DND-41 (cell line): ENCODE measurements around the gene STK11IP.

Experiments used
- ATAC-seq: fragments of 200-7000 bp; cut with Tn5 transposase; 3 replicates; pipeline ENCODE4 v1.9.1; 2021; ENCODE audit warnings: low read depth; ENCODE audit not compliant: insufficient read depth
- DNase-seq: peaks from one replicate; pipeline ENCODE4 v3.0.0-alpha.2; 2020
- H2AFZ ChIP-seq: 2 replicates; pipeline ENCODE4 v1.6.0; 2012; ENCODE audit warnings: low read depth, low read length
- H3K27ac ChIP-seq: 2 replicates; pipeline ENCODE4 v1.5.1; 2012; ENCODE audit warnings: low read length, inconsistent platforms
- H3K27me3 ChIP-seq: fragments of 200-600 bp; sonication (generic); 2 replicates; pipeline ENCODE4 v1.6.0; 2012; ENCODE audit warnings: low read length, mild to moderate bottlenecking, inconsistent platforms; ENCODE audit not compliant: insufficient read depth, poor library complexity
- H3K36me3 ChIP-seq: 2 replicates; pipeline ENCODE4 v1.5.1; 2012; ENCODE audit warnings: low read length, inconsistent platforms; ENCODE audit not compliant: insufficient read depth
- H3K4me1 ChIP-seq: 2 replicates; pipeline ENCODE4 v1.5.1; 2012; ENCODE audit warnings: mild to moderate bottlenecking, low read length; ENCODE audit not compliant: insufficient read depth
- H3K4me2 ChIP-seq: 2 replicates; pipeline ENCODE4 v1.6.0; 2012; ENCODE audit warnings: mild to moderate bottlenecking, moderate library complexity, low read length, inconsistent platforms; ENCODE audit not compliant: insufficient read depth
- H3K4me3 ChIP-seq, 2 experiments: fragments of 200-600 bp in 1 of 2; shearing (Covaris generic) in 1 of 2; 2 replicates each; pipeline ENCODE4 v1.5.1; 2012 to 2016; ENCODE audit warnings: inconsistent platforms in 2 of 2, low read length in 2 of 2, mild to moderate bottlenecking in 2 of 2, low read depth in 1 of 2, moderate library complexity in 1 of 2
- H3K79me2 ChIP-seq: 2 replicates; pipeline ENCODE4 v1.6.0; 2012; ENCODE audit warnings: low read length, inconsistent platforms; ENCODE audit not compliant: insufficient read depth
- H3K9ac ChIP-seq: 2 replicates; pipeline ENCODE4 v1.6.0; 2012; ENCODE audit warnings: low read depth, mild to moderate bottlenecking, inconsistent platforms, low read length, moderate library complexity
- H3K9me3 ChIP-seq: 2 replicates; pipeline ENCODE4 v1.5.1; 2012; ENCODE audit warnings: low read length, moderate library complexity, mild to moderate bottlenecking, inconsistent platforms; ENCODE audit not compliant: insufficient read depth, severe bottlenecking
- H4K20me1 ChIP-seq: 2 replicates; pipeline ENCODE4 v1.6.0; 2012; ENCODE audit warnings: low read length; ENCODE audit not compliant: insufficient read depth
- CTCF ChIP-seq: IDR thresholded peaks from 2 replicates; pipeline ENCODE4 v1.5.1; 2012; ENCODE audit warnings: borderline replicate concordance, low read length, moderate library complexity, mild to moderate bottlenecking; ENCODE audit not compliant: poor library complexity, severe bottlenecking; ENCODE audit errors: extremely low read depth
- EZH2 ChIP-seq: IDR thresholded peaks from 3 replicates; pipeline ENCODE4 v1.6.1; 2012; ENCODE audit warnings: borderline replicate concordance, low read depth, mild to moderate bottlenecking, moderate library complexity, low read length, inconsistent platforms; ENCODE audit not compliant: severe bottlenecking

STK11IP gene

DNA sequence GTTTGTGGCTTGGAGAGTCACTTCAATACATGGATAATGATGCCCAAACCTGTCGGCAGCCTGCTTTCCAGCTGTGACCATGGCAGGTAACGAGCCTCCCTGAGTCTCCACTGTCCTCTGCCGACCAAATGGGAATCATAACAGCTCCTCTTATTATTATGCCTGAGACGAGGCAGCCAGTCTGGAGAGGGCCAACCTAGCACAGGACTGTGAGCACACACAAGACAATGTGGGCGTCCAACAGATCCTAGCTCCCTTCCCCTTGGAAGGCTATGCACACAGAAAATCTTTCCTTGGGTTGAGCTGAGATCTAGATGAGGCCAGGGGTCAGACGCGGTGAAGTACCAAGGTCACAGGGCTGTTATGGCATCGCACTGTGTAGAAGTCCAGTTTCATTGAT lies 28.9 kb downstream of the STK11IP start:
- Histone ChIP-seq H2AFZ (no peak overlapping the region), H3K9ac (no peak overlapping the region), H3K4me3 (no peak overlapping the region), H3K4me1 (no peaks in the 10 kb centered on the region), H4K20me1 (no peaks in the 10 kb centered on the region), H3K4me2 (no peak overlapping the region), H3K9me3 (no peaks in the 10 kb centered on the region), H3K27me3 (peaks cover 5% of the 10 kb centered on the region), H3K27ac (no peak overlapping the region), H3K36me3 (no peaks in the 10 kb centered on the region), H3K79me2 (no peaks in the 10 kb centered on the region)
- ATAC-seq = no peak
- no peak for TF ChIP-seq EZH2
- no peak for TF ChIP-seq CTCF
- no peak for DNase-seq

DNA sequence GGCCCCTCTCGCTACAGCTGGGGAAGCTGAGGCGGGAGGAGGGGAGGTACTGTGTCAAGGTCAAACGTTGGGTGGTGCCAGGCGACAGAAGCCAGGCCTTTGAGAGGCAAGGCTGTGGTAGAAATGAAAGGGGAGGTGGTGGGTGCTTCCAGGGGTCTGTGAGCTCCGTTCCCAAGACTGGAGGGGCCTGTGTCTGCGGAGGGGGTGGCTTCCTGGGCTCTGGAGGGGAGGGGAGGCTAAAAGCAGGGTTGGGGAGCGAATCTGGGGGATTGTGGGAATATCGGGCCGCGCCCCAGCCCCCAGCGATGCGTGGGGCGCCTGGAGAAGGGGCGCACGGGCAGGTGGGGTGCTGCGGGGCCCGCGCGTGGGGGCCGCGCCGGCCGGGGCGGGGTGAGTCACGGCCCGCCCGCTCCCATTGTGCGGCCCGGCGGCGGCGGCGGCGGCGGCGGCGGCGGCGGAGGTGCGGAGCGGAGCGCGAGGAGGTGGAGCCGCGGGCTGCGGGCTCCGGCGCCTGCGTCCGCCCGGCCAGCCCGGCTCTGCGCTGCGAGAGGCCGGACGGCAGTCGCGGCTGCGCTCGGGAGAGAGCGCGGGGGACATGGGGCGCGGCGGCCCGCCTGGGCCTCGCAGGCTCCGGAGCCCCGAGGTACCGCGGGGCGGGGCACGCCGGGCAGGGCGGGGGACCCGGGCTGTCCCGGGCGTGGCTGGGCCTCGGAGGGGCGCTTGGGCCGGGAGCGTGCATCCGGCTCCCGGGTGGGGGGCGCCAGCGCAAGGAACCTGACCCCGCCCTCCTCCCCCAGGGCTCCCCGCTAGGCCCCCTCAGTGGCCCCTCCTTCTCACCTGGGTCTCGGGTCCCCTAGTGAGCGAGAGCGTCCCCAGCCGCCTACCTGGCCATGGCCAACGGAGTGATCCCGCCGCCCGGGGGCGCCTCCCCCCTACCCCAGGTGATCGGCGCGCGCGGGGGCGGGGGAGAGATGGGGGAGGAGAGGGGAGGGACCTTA lies 29.7 kb downstream of the STK11IP start, which contains the start of gene SLC4A3:
Gene SLC4A3, plus strand, starts transcription at position 528 of the 998 bp plus-strand sequence. Its CDS starts 363 bp downstream, at position 891.
- Histone ChIP-seq H3K79me2 (no peaks in the 10 kb centered on the region), H4K20me1 (no peaks in the 10 kb centered on the region), H2AFZ (no peak within 1 kb of the TSS), H3K9me3 (no peaks in the 10 kb centered on the region), H3K9ac (no peak within 1 kb of the TSS), H3K27ac (no peak within 1 kb of the TSS), H3K4me2 (no peak within 1 kb of the TSS), H3K36me3 (no peaks in the 10 kb centered on the region), H3K4me3 (no peak within 1 kb of the TSS), H3K27me3 (peaks cover 2% of the 10 kb centered on the region), H3K4me1 (no peaks in the 10 kb centered on the region)
- DNase-seq (no peak), ATAC-seq (no peak)
- no peak for TF ChIP-seq CTCF
- TF ChIP-seq EZH2 = no peak

DNA sequence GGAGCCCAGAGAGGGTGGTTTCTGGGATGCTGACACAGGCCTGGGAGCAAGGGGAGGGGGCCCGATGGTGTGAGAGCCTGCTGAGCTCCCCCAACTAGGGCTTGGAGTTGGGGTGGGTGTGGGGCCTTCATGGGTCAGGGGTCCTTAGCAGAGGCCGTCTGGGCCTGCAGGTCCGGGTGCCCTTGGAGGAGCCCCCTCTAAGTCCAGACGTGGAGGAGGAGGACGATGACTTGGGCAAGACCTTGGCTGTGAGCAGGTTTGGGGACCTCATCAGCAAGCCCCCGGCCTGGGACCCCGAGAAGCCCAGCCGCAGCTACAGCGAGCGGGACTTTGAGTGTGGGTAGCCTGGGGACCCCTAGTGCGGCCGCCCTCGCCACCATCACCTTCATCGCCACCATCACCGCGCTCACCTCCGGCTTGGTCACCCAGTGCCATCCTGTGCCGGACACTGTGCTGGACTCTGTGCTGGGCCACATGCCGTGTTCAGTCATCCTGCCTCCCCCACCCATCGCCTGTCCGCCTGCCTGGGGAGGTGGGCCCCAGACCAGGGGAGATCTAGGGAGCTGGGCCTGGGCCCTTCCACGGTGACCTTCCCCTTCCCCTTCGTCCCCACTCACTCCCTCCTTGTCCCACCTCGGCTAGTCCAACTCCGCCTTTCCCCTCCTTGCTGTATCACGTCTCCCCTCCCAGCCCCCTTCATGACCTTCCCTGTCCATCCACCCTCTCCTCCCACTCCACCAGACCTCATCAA lies 30.8 kb downstream of the STK11IP start:
- H3K9ac ChIP-seq = no peak overlapping the region
- no peaks in the 10 kb centered on the region for H3K27me3 ChIP-seq
- H3K4me3 ChIP-seq = no peak overlapping the region
- H3K27ac ChIP-seq = no peak overlapping the region
- H4K20me1 ChIP-seq = no peaks in the 10 kb centered on the region
- no peak for ATAC-seq
- H3K36me3 ChIP-seq = no peaks in the 10 kb centered on the region
- no peaks in the 10 kb centered on the region for H3K4me1 ChIP-seq
- H2AFZ ChIP-seq = no peak overlapping the region
- TF ChIP-seq EZH2 = no peak
- no peak for TF ChIP-seq CTCF
- no peak overlapping the region for H3K4me2 ChIP-seq
- no peaks in the 10 kb centered on the region for H3K9me3 ChIP-seq
- H3K79me2 ChIP-seq = no peaks in the 10 kb centered on the region
- no peak for DNase-seq
